ENCODE data around the gene IKZF4. TPM values are rescaled to one million over a fixed set of nuclear protein-coding genes. Genes with fewer than 3 reads are reported as not detected.
A peak's percentile ranks its signal among the peaks of the same experiment; 100 is the strongest.

IKZF4 gene
- polyA plus RNA-seq, 1 experiment, result 3.9 TPM

DNA sequence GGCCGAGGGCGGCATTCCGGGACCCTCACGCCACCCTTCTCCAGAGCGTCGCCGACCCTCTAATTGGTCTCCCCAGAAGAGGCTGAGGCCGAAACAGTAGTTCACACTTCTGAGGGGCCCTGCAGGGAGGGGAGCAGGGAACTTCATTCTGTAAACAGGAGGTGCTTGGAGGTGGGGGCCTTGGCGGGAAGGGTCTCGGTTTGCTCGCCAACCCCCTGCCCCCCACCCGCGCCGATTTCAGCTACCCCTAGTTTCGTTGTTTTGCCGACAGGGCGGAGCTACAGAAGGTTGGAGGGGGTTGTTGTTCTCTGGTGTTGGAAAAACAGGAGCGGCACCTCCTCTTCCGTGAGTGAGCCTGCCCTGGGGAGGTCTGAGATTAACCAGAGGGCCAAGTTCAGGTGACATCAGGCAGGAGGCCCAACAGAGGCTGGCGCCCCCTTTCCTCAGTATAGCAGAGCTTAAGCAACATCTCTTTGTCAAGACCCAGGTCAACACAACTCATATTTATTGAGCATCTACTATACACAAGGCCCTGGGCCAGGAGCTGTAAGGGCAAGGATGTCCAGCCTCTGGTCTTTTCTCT lies 59.8 kb downstream of the IKZF4 start:
- Histone ChIP-seq H3K27me3 (ENCODE audit: control insufficient read depth, insufficient read depth, low read length) (peaks cover 39% of the 10 kb centered on the region), H3K27ac (ENCODE audit: low read depth, low read length) (no peak overlapping the region), H3K4me3 (ENCODE audit: low read depth, low read length) (peak overlapping the region; percentile 69), H3K9me3 (ENCODE audit: control insufficient read depth, insufficient read depth, low read length) (no peaks in the 10 kb centered on the region; the same call in 1 of the 2 replicates)
- POLR2A ChIA-PET, result interaction anchor here (3.6 kb wide), 1 partner anchor 24 kb away, joined by 19 read pairs; the partner anchor contains the start of gene PA2G4
- TF ChIP-seq, protein P1, sequence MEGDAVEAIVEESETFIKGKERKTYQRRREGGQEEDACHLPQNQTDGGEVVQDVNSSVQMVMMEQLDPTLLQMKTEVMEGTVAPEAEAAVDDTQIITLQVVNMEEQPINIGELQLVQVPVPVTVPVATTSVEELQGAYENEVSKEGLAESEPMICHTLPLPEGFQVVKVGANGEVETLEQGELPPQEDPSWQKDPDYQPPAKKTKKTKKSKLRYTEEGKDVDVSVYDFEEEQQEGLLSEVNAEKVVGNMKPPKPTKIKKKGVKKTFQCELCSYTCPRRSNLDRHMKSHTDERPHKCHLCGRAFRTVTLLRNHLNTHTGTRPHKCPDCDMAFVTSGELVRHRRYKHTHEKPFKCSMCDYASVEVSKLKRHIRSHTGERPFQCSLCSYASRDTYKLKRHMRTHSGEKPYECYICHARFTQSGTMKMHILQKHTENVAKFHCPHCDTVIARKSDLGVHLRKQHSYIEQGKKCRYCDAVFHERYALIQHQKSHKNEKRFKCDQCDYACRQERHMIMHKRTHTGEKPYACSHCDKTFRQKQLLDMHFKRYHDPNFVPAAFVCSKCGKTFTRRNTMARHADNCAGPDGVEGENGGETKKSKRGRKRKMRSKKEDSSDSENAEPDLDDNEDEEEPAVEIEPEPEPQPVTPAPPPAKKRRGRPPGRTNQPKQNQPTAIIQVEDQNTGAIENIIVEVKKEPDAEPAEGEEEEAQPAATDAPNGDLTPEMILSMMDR (IDR thresholded peaks at IDR 0.05; ENCODE audit: low read depth, low read length), result no peak
- CTCF ChIA-PET, result interaction anchor here (0.6 to 2.2 kb wide), 4 partner anchors 9 to 109 kb away, joined by 3 to 7 read pairs (median 6); no protein-coding TSS in a partner anchor
- no peak for DNase-seq (ENCODE audit: low read depth, low spot score)

DNA sequence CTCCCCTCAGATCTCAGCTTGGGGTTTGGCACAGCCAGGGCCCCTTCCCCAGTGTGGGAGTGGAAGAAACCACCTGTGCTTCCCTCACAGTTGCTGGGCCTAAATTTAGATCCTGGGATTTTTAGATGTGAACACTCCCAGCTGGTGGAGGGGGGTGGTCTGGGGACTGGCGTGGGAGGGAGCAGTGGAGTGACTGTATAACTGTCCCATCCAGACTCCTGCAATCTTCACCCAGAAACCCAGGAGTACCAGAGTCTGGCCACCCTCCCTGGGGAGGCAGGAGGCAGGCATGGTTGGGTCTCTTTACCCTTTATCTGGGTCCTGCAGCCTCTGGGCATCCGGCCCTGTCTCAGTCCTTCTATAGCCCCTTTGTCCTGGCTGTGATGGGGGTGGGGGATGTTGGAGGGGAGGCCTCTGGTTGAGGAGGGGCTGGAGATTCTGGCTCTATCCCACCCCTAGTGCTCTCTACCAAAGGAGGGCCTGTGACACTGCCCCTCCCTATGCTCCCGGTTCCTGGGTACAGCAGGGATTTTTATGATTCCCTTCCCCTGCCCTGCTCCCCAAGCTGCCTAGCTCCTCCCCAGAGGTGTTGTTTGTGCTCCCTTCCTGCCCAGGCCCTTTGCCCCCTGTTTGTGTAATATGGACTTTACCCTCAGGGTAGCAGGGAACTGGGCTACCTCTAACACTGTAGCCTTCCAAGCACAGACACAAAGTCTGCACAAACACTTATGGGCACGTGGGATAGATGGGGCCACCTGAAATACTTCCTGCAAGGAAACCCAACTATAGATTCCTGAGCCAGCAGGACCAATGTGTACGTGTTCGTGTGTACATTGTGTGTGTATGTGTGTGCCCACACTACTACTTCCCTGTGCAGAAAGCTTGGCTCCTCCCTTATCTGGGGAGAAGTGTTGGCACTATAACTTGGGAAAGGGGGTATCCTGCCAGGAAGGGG lies 60.8 kb downstream of the IKZF4 start:
- ChIA-PET CTCF (interaction anchor here (0.6 to 0.9 kb wide), 3 partner anchors 10 to 108 kb away, joined by 3 to 7 read pairs (median 7); no protein-coding TSS in a partner anchor), POLR2A (interaction anchor here (0.6 to 3.6 kb wide), 2 partner anchors 23 to 34 kb away, joined by 3 to 19 read pairs; partner anchors contain the start of gene PA2G4)
- Histone ChIP-seq H3K4me3 (ENCODE audit: low read depth, low read length) (no peak overlapping the region), H3K9me3 (ENCODE audit: control insufficient read depth, insufficient read depth, low read length) (no peaks in the 10 kb centered on the region; the same call in 1 of the 2 replicates), H3K27ac (ENCODE audit: low read depth, low read length) (peak overlapping the region; percentile 21), H3K27me3 (ENCODE audit: control insufficient read depth, insufficient read depth, low read length) (peaks cover 39% of the 10 kb centered on the region)
- TF ChIP-seq, protein P1 (IDR thresholded peaks at IDR 0.05; ENCODE audit: low read depth, low read length), result no peak
- no peak for DNase-seq (ENCODE audit: low read depth, low spot score)

GRCh38 chr12:56082382-56082781 lies 61.5 kb downstream of the IKZF4 start:
- no peak for DNase-seq (ENCODE audit: low read depth, low spot score)
- TF ChIP-seq, protein P1 (IDR thresholded peaks at IDR 0.05; ENCODE audit: low read depth, low read length), result no peak
- Histone ChIP-seq H3K27ac (ENCODE audit: low read depth, low read length) (no peak overlapping the region), H3K27me3 (ENCODE audit: control insufficient read depth, insufficient read depth, low read length) (peaks cover 39% of the 10 kb centered on the region), H3K9me3 (ENCODE audit: control insufficient read depth, insufficient read depth, low read length) (no peaks in the 10 kb centered on the region; the same call in 1 of the 2 replicates), H3K4me3 (ENCODE audit: low read depth, low read length) (no peak overlapping the region)
- CTCF ChIA-PET, result interaction anchor here (0.6 kb wide), 1 partner anchor 26 kb away, joined by 7 read pairs; no protein-coding TSS in a partner anchor
- POLR2A ChIA-PET, result interaction anchor here (0.6 kb wide), 1 partner anchor 33 kb away, joined by 3 read pairs; no protein-coding TSS in a partner anchor

DNA sequence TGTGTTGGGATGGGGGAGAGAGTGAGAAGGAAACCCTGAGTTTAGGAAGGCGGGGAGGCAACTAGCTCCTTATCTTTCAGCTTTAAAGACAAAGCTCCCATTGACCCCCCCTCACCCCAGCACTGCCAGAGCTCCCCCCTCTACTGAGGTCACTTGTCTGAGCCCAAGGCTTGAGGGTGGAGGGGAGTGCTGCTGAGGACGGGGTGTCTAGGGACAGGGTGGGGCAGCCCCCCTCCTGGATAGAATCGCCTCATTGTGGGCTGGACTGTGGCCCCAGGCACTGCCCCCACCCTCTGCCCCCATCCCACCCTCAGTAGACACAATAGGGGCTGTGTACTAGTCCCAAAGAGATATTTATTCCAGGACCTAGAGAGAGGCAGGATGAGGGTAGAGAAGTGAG lies 62.1 kb downstream of the IKZF4 start:
- POLR2A ChIA-PET, result interaction anchor here (1.0 kb wide), 1 partner anchor 21 kb away, joined by 3 read pairs; the partner anchor contains the start of gene PA2G4
- CTCF ChIA-PET, result no interaction called here

More for the DNA sequence above, 62.1 kb downstream of the IKZF4 start:
- peaks cover 39% of the 10 kb centered on the region for H3K27me3 ChIP-seq (ENCODE audit: control insufficient read depth, insufficient read depth, low read length)
- no peak overlapping the region for H3K27ac ChIP-seq (ENCODE audit: low read depth, low read length)
- H3K4me3 ChIP-seq (ENCODE audit: low read depth, low read length), result no peak overlapping the region
- DNase-seq (ENCODE audit: low read depth, low spot score), result no peak
- H3K9me3 ChIP-seq (ENCODE audit: control insufficient read depth, insufficient read depth, low read length), result no peaks in the 10 kb centered on the region; the same call in 1 of the 2 replicates
- TF ChIP-seq, protein P1 (IDR thresholded peaks at IDR 0.05; ENCODE audit: low read depth, low read length), result no peak
